8988T (cell line): ENCODE results near the gene MTUS2.

Experiments
- DNase-seq: peaks from one replicate; pipeline ENCODE4 v3.0.0; 2011

MTUS2 gene

DNA sequence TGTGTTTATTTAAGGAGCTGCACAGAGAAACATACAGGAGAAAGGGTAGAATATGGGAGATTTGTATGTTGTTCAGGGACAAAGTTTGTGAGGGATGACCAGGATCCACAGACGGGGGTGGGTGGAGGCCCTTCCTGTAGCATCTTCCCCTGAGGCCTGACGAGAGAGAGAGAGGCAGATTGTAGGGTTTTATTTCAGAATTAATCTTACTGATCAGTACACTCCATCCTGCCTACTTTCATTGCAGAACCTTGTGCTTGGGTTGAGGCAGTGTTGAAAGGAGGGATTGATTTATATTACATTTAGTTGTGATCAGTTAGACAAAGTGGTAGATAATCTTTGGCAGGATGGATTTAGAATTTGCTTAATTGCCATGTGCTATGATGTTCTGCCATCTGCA, 39.6 kb downstream of the MTUS2 start:
- no peak for DNase-seq

DNA sequence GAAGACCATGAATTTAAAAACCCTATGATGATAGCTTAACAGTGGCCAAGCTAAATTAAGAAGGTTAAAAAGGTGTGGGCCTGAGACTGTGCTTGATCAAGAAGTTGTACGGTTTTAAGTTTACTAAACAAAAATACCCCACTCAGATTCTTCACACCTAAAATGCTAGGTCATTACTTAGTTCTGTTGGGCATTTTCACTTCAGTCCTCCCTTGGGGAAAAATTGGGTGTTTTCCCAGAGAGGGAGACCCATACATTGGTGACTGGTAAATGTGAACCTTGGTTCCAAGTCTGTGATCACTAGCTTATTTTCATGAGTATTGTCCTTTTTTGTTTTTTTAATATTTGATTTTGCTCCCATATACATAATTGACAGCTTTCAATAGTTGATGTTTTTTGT, 44.4 kb downstream of the MTUS2 start:
- no peak for DNase-seq

DNA sequence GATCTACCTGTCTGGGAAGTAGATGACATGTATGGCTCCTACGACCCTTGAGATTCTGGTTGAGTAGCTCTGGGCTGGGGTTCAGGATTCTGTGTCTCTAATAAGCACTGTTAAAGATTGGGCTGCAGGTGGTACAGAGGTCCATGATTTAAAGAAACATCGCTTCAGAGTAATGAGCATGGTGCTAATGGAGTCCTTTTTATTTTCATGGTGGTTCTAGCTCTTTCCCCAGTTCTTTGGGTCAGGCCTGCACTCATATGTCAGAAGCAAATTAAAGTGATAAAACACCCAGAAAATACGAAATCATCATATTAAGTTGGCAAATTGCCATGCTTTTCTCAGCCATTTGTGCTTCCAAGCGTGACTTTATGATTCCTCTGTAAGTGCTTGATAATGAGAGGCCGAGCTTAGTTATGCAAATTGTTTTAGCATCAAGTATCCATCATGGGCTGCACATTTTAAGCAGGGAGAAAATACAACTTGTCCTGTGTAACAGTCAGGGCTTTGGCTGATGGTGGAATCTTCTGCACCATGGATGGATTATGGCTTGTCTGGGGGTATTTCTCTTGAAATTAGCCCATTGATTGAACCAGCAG, 45.1 kb downstream of the MTUS2 start:
- no peak for DNase-seq

DNA sequence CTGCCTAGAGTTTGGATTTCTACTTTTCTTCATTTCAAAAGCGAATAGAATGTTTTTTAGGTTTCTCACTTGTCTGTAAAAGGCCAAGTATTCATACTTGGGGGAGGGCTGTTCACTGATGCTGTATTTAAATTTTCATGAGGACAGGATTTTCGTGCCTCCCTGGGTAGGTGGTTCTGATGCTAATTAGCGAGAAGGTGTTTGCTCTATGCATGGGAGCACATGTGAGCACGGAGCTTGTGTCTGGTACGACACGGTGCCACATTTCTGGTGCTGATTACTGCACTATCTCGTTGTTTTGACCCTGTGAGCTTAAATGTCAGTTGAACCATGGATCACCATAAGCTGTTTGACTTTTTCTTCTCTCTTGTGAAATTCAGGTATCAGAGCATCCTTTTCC, 45.8 kb downstream of the MTUS2 start:
- no peak for DNase-seq

DNA sequence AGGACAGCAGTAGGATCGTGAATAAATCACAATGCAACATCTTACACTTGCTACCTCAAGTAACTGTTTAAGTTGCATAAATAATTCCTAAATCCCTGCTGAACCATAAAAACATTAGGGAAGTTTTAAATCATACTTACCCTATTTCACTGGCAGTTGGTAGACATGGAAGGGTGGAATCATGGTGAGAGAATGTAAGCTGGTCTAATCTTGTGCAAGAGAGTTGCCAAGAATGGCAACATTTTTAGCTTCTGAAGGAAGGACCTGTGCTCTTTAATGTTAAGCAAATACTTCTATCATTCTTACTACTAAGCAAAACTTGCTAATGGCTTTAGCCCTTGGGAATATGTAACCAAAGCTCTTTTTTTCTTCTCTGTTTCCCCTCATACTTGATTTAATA, 46.8 kb downstream of the MTUS2 start:
- no peak for DNase-seq

DNA sequence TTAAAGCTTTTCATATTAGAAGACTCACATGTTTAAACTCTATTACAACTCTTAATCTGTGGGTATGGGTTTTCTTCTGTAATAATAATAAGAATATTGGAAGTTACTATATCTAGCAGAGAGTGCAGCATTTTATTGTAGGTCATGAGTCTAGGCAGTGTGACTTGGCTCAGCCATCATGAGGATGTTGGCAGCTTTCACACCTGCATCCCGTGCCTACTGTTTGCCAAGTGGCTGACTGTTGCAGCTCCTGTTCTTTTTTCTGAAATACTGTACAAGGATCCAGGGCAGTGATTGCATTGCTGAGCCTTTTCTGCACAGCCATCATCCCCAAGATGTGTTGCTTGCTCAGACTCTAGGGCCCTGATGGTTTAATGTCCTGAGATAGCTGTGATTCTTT, 47.4 kb downstream of the MTUS2 start:
- no peak for DNase-seq

DNA sequence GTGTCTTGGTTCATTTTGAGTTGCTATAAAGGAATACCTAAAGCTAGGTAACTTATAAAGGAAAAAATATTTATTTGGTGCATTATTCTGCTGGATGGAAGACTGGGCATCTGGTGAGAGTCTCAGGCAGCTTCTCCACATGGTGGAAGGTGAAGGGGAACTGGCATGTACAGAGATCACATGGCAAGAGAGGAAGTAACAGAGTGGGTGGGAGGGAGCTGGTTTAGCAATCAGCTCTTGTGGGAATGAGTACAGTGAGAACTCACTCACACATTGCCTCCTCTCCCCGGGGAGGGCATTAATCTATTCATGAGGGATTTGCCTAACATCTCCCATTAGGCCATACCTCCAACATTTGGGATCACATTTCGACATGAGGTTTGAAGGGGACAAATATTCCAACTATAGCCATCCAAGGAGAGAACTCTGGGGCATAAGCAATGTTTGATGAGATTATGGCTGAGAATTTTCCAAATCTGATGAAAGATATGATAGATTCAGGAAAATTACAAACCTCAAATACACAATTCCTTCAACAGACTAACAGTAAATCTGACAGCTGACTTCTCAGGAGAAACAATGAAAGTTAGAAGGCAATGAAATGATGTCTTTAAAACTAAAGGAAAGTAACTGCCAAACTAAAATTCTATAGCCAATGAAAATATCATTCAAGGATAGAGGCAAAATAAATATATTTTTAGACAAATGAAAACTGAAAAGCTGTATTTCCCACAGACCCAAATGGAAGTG, 52.5 kb downstream of the MTUS2 start:
- DNase-seq = no peak

DNA sequence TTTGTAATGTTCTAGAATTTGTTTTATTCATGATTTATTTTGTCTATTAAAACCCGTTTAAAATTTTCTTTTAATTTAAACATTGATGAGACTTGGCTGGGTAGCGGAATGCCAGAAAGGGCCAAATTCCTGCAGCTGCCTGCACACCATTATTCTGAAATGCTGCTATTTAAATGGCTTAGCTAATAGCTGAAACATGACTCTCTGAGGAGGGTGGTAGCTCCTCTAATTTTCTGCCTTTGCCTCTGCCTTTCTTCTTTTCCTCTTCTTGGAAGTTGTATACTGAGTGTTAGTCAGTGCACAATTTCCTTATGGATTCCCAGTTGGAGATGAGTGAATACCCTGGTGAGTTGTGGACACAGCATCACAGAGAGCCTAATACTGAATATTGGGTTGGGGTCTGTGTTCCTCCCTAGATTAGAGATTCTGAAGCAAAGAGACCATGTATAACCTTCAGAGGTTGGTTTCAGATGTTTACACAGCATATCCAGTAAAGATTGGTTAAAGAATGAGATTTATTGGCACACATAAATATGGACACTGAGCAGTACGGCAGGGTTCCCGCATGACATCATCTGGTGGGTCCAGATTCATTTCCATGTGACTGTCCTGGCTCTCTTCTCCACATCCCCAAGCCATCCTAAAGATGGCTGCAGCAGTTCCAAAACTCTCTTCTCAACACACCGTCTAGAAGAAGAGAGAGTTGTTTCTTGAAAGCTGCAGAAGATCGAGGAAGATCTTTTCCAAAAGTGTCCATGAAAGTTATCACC, 55.9 kb downstream of the MTUS2 start:
- no peak for DNase-seq

DNA sequence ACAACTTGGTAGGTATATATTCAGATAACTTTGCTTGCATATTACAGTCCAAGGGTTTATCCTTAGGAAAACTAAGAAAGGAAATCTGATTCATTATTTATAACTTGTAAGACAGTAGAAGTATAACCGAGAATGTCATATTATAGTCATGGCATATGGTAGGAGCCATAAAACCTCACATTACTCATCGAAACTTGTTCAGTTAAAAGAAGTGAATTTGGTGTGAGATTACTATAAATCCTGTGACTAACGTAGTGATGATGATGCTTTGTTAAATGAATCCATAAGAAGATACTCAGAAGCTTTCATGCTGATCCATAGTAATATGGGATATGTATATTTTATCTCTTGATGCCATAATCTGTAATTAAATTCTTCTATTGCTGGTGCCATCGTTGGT, 57.3 kb downstream of the MTUS2 start:
- no peak for DNase-seq

DNA sequence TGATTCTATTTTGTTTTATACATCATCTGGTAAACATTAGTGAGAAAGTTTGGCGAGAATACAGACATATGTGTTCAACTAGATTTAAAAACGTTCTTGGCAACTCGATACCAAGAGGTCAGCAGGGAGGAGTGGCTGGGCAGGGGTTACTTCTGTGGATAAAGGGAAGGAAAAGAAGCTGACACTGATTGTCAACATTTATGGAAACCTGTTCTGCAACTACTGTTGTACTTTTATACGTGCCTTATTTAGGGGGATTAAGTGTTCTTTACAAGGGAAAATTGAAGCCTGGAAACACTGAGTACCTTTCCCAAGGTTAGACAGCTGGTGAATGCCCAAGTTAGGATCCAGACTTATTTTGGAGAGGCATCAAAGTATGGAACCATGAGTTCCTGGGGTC, 65.0 kb downstream of the MTUS2 start:
- no peak for DNase-seq

DNA sequence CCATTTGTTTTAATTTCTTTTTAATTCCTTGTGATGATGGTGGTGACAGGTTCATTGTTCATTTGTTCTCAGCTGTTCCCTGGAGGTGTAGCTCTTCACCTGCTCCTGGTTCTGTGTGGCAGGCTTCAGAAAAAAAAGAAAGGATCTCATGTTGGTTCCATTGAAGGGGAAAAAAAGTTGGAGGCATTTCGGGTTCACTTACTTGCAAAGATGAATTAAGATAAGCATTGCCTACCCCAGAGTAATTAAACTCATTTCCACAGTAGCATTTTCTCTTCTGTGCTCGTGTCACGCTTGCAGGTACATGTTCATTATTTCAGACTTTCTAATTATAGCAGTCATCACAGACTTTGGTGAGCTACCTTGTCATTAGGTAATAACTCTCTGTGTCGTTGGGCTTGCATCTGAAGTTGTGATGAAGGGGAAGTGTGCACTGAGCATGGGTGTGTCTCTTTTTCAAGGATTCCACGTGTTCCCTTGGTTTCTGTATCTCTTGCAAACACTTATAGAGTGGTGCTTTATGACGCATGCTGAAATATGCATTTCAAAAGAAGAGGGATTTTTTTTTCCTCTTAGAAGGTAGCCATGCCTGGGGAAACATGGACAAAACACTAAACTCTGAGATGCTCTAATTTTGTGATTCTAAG, 69.1 kb downstream of the MTUS2 start:
- no peak for DNase-seq

DNA sequence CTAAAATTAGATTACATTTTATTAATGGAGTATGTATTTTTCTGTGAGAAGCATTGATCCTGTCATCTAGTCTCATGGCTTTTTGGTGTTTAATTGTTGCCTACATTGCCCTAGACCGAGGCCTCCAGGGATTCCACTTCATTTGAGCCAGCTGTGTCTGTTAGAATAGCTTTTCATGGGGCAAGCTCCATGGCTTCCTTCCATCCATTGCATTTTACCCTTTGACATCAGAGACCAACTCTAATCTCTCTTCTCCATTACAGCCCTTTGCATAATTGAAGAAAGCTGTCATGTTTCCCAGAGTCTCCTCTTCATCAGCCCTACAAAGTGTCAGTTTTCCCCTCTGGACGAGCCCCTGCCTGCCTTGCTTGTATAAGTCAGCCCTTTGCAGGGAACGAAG, 70.6 kb downstream of the MTUS2 start:
- no peak for DNase-seq

DNA sequence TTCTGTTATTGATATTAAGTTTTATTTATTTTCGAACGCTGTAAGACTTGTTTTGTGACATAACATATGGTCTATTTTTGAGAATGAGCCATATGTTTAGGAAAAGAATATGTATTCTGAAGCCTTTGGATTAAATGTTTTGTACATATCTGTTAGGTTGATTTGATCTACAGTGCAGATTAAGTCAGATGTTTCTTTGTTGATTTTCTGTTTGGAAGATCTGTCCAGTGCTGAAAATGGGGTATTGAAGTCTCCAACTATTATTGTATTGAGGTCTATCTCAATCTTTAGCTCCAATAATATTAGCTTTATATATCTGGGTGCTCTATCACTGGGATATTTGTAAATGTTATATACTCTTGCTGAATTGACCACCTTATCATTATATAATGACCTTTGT, 97.9 kb downstream of the MTUS2 start:
- DNase-seq = no peak

DNA sequence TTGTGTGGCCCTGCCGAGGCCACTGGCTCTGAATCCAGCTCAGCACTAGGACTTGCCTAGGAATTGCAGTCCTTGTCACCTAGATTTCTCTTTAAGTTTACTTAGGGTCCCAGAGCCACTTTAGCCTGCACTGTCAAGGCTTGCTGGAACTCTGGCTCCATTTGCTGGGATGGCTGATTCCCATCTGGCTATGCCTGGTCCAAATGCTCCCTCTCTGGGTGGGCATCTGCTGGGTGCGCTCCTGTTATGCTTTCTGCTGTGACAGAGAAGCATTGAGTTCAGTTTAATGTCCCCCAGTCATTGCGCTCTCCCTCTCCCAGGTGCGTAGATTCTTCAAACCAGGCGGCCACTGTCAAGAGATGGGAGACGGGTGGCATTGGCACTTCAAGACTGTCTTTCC, 102.2 kb downstream of the MTUS2 start:
- no peak for DNase-seq

DNA sequence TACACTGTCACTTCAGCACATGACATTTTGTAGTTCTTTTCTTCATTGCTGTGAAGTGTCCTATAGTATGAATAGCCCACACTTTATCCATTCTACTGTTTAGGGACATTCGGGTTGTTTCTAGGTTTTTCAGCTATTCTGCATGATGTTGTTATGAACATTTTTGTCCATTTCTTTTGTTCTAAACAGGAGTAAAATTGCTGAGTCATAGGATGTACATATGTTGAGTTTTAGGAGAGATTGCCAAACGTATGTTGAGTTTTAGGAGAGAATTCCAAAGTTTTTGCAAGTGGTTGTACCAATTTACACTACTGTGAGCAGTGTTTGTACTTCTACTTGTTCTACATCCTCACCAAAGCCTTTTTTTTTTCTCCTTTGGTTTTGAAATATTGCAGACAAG, 115.0 kb downstream of the MTUS2 start:
- DNase-seq = no peak

DNA sequence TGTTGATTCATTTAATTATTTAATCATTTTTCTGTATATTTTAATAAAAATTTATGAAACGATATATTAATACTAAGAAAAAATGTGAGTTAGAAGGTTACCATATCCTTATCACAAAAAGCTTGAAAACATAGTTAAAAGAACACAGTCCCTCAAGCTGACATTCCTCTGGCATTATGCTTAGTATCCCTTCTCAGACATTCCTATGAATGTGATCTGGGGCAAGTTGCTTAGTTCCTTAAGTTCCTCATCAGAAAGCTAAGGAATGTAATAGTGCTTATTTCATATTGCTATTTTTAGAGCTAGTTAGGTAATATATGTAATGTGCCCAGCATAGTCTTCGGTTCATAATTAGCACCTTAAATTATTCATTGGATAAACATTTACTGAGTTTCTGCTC, 122.8 kb downstream of the MTUS2 start:
- DNase-seq = no peak

DNA sequence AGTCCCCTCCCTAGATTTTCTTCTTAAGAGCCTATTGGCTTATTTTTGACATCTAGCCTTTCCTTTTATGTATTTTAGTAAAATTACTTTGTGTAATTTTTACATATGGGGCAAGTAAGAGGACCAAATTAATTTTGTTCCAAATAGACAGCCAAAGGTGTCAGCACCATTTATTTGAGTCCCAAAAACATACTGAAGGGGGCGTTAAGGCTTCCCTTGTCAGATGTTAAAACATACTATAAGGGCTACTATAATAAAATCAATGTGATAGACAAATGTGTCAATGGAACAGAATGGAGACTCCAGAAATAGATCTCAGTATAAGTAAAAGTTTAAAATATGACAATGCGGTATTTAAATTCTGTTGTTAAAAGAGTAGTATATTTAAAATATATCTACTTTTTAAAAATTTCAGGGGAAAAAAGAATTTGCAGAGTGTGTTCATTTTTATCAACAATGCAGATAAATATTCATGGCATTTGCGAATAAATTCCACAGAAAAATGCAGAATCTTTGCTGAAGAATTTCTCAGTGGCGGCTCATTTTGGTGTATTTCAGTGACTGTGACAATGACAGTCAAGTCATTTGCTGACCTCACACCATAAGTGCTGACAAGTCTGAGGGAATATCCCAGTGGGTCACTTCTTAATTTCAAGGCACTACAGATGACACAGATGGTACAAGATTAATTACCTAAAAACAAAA, 133.7 kb downstream of the MTUS2 start:
- DNase-seq = no peak

DNA sequence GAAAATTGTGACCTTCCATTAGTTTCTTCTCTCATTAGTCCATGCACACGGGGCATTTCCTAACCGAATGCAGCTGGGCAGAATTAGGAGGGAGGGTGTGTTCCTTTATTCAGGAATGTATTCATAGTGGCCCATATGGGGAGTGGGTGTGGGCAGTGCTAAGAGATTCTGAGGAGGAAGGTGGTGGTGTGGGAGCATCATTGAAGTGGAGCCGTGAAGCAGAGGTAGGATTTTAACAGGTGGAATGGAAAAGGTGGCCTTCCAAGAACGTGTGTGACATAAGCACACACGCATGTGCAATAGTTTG, 134.2 kb downstream of the MTUS2 start:
- DNase-seq = no peak

DNA sequence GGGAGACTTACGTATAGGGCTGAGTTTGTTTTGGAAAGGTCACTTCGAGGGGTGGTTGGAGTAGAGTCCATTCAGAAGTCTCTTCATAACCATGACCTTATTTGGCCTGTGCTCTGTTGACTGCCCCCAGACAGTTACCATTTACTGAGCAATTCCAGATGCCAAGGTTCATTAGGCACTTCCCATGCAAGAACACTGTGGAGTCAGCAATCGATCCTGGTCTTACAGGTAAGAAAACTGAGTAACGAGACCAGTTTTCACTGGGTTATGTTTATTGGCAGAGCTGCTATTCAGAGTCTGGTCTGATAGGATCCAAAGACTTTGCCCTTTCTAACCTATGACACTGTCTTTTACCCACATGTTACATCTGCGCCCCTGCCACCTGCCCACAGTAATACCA, 134.7 kb downstream of the MTUS2 start:
- no peak for DNase-seq

DNA sequence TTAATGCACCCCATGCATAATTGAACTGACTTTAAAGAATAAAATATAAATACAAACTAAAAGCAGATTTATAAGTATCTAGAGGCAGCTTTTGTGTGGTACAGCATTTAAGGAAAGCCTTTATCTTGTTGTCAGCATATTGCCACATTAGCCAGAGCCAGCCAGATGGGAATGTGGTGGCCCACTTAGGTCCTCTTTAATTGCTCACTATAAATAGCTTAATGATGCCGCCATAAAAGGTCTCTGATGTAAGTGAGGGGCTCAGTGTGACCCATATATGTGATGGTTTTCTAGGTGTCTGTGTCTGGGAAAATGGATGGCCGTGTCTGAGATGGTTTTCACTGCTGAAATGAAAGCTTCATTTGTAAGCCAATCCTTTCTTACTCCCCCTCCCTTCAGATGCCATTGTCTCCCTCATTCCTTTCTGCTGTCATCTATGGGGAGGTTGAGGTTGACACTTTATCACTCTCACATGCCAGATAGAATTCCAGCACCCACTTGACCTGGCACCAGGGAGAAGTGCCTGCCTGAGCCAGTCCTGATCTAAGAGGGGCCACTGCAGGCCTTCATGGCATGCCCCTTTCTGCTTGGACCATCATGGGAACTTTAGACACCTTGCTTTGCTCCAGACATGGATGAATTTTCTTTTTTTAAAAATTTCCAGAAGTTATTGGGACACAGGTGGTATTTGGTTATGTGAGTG, 135.3 kb downstream of the MTUS2 start:
- DNase-seq = no peak

DNA sequence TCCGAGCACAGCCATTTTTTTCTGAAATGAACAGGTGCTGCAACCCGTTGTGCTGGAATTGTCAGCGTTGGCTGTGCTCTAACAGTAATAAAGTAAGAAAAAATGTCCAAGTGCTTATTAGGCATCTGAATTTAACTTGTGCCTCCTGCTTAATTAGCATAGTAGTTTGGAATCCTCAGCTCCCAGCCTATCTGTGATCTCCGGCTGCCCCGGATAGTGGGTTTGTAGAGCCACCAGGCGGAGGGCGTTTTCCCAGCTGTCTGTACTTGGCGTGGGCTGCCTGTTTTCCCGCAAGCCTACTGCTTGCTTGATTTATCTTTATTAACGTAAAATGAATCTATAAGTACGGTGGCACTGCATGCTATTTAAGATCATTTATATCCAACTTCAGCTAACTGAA, 137.9 kb downstream of the MTUS2 start:
- no peak for DNase-seq

DNA sequence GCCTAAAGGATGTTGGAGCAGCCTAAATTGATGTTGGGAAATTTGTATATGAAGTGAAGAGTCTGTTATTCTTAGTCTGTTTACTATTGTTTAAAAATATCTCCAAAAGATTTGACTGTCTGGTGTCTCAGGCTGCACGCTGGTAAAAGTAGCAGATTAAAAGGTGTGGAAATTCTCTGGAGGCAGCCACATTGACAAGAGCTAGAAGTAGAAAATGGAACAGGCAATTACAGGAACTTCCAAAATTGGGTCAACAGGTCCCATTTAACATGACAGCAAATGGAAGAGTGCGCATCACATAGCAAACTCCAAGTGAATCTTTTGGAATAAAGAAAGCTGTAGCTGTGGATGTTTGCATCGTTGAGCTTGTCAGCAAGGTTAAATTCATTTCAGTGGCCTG, 138.3 kb downstream of the MTUS2 start:
- no peak for DNase-seq

DNA sequence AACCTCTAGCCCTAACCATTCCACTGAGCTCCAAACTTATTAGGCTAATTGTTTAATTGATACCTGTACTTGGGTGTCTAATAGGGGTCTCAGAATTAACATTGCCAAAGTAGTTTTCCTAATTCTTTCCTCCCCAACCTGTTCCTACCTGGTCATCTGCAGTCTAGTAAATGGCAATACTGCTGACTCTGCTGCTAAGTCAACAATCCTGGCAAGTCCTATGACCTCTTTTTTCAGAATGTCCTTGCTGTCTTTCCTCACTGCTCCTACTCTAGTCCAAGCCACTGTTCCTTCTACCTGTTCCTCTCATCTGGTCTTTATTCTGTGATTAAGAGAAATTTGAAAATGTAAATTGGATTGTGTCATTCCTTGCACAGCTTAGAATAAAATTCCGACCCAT, 143.9 kb downstream of the MTUS2 start:
- no peak for DNase-seq
